ENCODE data around the gene RC3H1.

Gene RC3H1

DNA sequence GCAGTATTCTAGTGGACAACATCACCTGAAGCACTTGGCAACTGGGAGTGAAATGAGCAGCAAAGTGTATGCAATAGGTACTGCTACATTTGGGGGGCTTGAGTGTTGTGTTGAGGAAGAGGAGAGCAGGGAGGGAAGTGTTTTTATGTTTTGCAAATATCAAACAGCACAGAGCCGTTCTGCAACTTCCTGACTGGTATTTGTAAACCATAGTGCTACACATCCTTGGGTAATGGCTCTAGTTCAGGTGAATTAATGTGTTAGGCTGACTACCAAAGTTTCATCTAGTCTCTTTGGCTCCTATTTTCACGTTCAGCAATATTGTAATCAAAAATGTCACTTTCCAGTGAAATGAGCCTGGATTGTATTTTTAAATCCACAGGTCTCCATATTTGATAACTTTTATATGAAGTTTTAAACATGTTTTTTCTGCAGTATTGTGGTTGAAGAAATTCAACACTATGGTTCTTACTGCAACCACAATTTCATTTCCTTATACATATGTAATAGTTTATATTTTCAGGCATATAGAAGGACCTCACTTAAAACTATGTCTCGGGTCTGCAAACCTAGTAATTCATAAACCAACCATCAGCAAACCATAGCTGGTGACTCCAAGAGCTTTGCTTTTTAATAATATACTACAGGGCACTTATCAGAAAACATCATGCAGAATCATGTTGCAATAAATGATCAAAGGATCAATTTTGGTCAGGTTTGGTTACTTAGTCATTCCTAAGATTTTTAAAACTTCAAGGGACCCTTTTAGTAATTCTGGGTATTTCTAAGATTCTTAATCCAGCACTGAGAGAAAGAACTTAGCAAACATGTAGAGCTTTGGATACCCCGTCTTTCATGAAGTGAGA is 135.2 kb downstream of the RC3H1 start:
- Histone ChIP-seq H3K4me3 (ENCODE audit: low read depth, low read length) (no peak overlapping the region), H3K36me3 (ENCODE audit: control insufficient read depth, insufficient read depth, low read length) (peaks cover 20% of the 10 kb centered on the region), H3K27ac (ENCODE audit: low read depth, low read length) (no peak overlapping the region), H3K27me3 (ENCODE audit: control insufficient read depth, insufficient read depth, low read length) (no peaks in the 10 kb centered on the region), H3K4me1 (ENCODE audit: control insufficient read depth, insufficient read depth, low read length) (peaks cover 25% of the 10 kb centered on the region), H3K9ac (ENCODE audit: low read length) (no peak overlapping the region), H3K9me3 (ENCODE audit: control insufficient read depth, insufficient read depth, low read depth, low read length) (no peaks in the 10 kb centered on the region)

GRCh38 chr1:173884701-173885100 is 137.5 kb downstream of the RC3H1 start:
- H3K4me1 ChIP-seq (ENCODE audit: control insufficient read depth, insufficient read depth, low read length): peaks cover 19% of the 10 kb centered on the region
- H3K27me3 ChIP-seq (ENCODE audit: control insufficient read depth, insufficient read depth, low read length): no peaks in the 10 kb centered on the region
- no peak overlapping the region for H3K4me3 ChIP-seq (ENCODE audit: low read depth, low read length)
- H3K36me3 ChIP-seq (ENCODE audit: control insufficient read depth, insufficient read depth, low read length): peaks cover 23% of the 10 kb centered on the region
- H3K9me3 ChIP-seq (ENCODE audit: control insufficient read depth, insufficient read depth, low read depth, low read length): no peaks in the 10 kb centered on the region
- no peak overlapping the region for H3K9ac ChIP-seq (ENCODE audit: low read length)
- no peak overlapping the region for H3K27ac ChIP-seq (ENCODE audit: low read depth, low read length)

All from HUES6 (cell line).